Panc1 (cell line): ENCODE results near the gene ACTR6. TPM values are rescaled to one million over a fixed set of nuclear protein-coding genes. Genes with fewer than 3 reads are reported as not detected.

Experiments used
- ATAC-seq: fragments of 200-7000 bp; cut with Tn5 transposase; 2 replicates; pipeline ENCODE4 v1.9.1; 2020; ENCODE audit warnings: mild to moderate bottlenecking, moderate library complexity
- BruUV-seq: library from RNA; stranded (reverse); fragments of 400-500 nt; replicated peaks from 2 replicates; lab custom pipeline; 2021; lab: Mats Ljungman, UMichigan
- CTCF ChIA-PET: fragments of 300-600 bp; sonication (Branson Sonifier 250); formaldehyde crosslinking; loops from one replicate; lab custom pipeline; 2022; ENCODE audit warnings: antibody characterized with exemption; lab: Charles Lee
- POLR2A ChIA-PET: fragments of 300-600 bp; sonication (Branson Sonifier 250); formaldehyde crosslinking; loops from one replicate; lab custom pipeline; 2022; ENCODE audit warnings: antibody characterized with exemption; lab: Charles Lee
- DNase-seq: peaks from one replicate; pipeline ENCODE4 v3.0.0-alpha.2; 2010; ENCODE audit warnings: low read depth, low spot score
- H3K27ac ChIP-seq: 2 replicates; pipeline ENCODE4 v1.5.1; 2011; ENCODE audit warnings: mild to moderate bottlenecking, low read length, inconsistent platforms
- H3K27me3 ChIP-seq: fragments of 200-500 bp; sonication (Bioruptor generic); 2 replicates; pipeline ENCODE4 v1.6.0; 2014; ENCODE audit warnings: low read length, inconsistent platforms; ENCODE audit not compliant: control insufficient read depth, insufficient read depth
- H3K36me3 ChIP-seq: fragments of 200-500 bp; sonication (Bioruptor generic); 2 replicates; pipeline ENCODE4 v1.5.1; 2014; ENCODE audit warnings: inconsistent platforms, mild to moderate bottlenecking, low read length, moderate library complexity; ENCODE audit not compliant: control insufficient read depth, insufficient read depth
- H3K4me1 ChIP-seq: 2 replicates; pipeline ENCODE4 v1.5.1; 2011; ENCODE audit warnings: inconsistent platforms, mild to moderate bottlenecking, low read length, moderate library complexity; ENCODE audit not compliant: control insufficient read depth, insufficient read depth
- H3K4me3 ChIP-seq, 2 experiments: 2 replicates each; pipeline ENCODE4 v1.5.1; 2011 to 2012; ENCODE audit warnings: low read depth in 2 of 2, low read length in 2 of 2, mild to moderate bottlenecking in 2 of 2, inconsistent platforms in 1 of 2, moderate library complexity in 1 of 2
- H3K9me3 ChIP-seq: fragments of 200-500 bp; sonication (Bioruptor generic); 2 replicates; pipeline ENCODE4 v1.5.1; 2014; ENCODE audit warnings: low read depth, mild to moderate bottlenecking, inconsistent platforms, low read length, moderate library complexity; ENCODE audit not compliant: control insufficient read depth, insufficient read depth
- CTCF ChIP-seq: fragments of 450-650 bp; IDR thresholded peaks from 2 replicates; pipeline ENCODE4 v1.5.1; 2017; ENCODE audit warnings: mild to moderate bottlenecking
- POLR2AphosphoS5 ChIP-seq: IDR thresholded peaks from 2 replicates; pipeline ENCODE4 v1.6.1; 2012; ENCODE audit warnings: mild to moderate bottlenecking, low read depth, low read length, moderate library complexity
- REST ChIP-seq, 2 experiments: IDR thresholded peaks; 2 replicates each; pipeline ENCODE4 v1.6.1; 2011 to 2012; ENCODE audit warnings: low read depth in 2 of 2, control low read depth in 1 of 2, low read length in 1 of 2, mild to moderate bottlenecking in 1 of 2, moderate library complexity in 1 of 2; ENCODE audit not compliant: insufficient read depth in 1 of 2
- SIN3A ChIP-seq: IDR thresholded peaks from 2 replicates; pipeline ENCODE4 v1.6.1; 2012; ENCODE audit warnings: low read depth, mild to moderate bottlenecking, low read length, moderate library complexity, borderline replicate concordance; ENCODE audit not compliant: insufficient read depth
- TCF7L2 ChIP-seq: IDR thresholded peaks from 2 replicates; pipeline ENCODE4 v1.6.1; 2011; ENCODE audit warnings: mild to moderate bottlenecking, low read depth, low read length, inconsistent platforms
- in situ Hi-C: cut with HindIII; loops from 2 replicates; pipeline ENCODE4 v1.10.0; 2016; ENCODE audit warnings: low sequenced_read_pairs, low pct_unique_long_range_greater_than_20kb
- intact Hi-C: fragments of 100-400 bp; cut with micrococcal nuclease; formaldehyde crosslinking; loops from one replicate; pipeline ENCODE4 v1.10.0; 2022; ENCODE audit not compliant: unreplicated experiment
- total RNA-seq: library from RNA; stranded (reverse); gene quantifications from one replicate; pipeline ENCODE4 v1.2.1, GENCODE V29; 2021; ENCODE audit not compliant: unreplicated experiment

The ACTR6 gene
- total RNA-seq, 1 experiment from 2014 or later = 21.2 TPM

- ChIA-PET POLR2A (no interaction called here), CTCF (no interaction called here)
- no peaks in the 10 kb centered on the region for H3K4me1 ChIP-seq
- no peaks in the 10 kb centered on the region for H3K36me3 ChIP-seq
- H3K27ac ChIP-seq = no peak overlapping the region
- TF ChIP-seq REST (IDR thresholded peaks at IDR 0.05; ENCODE audit: insufficient read depth in 1 of 2, low read depth in 2 of 2, low read length in 1 of 2) (no peak), CTCF (no peak), SIN3A (no peak), TCF7L2 (no peak), POLR2AphosphoS5 (no peak)
- intact Hi-C loops = no loop called here
- no peak overlapping the region for H3K4me3 ChIP-seq
- no peaks in the 10 kb centered on the region for H3K27me3 ChIP-seq
- in situ Hi-C loops = no loop called here
- DNase-seq (no peak), ATAC-seq (no peak)
- no peaks in the 10 kb centered on the region for H3K9me3 ChIP-seq
- BruUV-seq = no TSS peak
These were observed 51.3 kb downstream of the ACTR6 start for GRCh38 chr12:100251917-100252316.

- CTCF ChIA-PET = no interaction called here
- H3K9me3 ChIP-seq = no peaks in the 10 kb centered on the region
- POLR2A ChIA-PET = no interaction called here
- H3K4me3 ChIP-seq = no peak overlapping the region
- intact Hi-C loops = no loop called here
- H3K27ac ChIP-seq = no peak overlapping the region
- BruUV-seq = no TSS peak
- TF ChIP-seq SIN3A = no peak
- no peak for TF ChIP-seq TCF7L2
- no peak for TF ChIP-seq POLR2AphosphoS5
- TF ChIP-seq CTCF = no peak
- TF ChIP-seq REST (IDR thresholded peaks at IDR 0.05; ENCODE audit: insufficient read depth in 1 of 2, low read depth in 2 of 2, low read length in 1 of 2) = no peak
- no peaks in the 10 kb centered on the region for H3K36me3 ChIP-seq
- H3K4me1 ChIP-seq = no peaks in the 10 kb centered on the region
- DNase-seq (no peak), ATAC-seq (no peak)
- in situ Hi-C loops = no loop called here
- H3K27me3 ChIP-seq = no peaks in the 10 kb centered on the region
These were observed 52.8 kb downstream of the ACTR6 start for GRCh38 chr12:100253437-100253836.
